H1 (cell line): Measurements from ENCODE around the gene ZFP64. TPM values are rescaled to one million over a fixed set of nuclear protein-coding genes. Genes with fewer than 3 reads are reported as not detected.

Source experiments
- CTCF ChIA-PET: fragments of 300-600 bp; sonication (Branson Sonifier 250); formaldehyde crosslinking; loops from one replicate; lab custom pipeline; 2021; ENCODE audit not compliant: partially characterized antibody; lab: Charles Lee
- POLR2A ChIA-PET: fragments of 300-600 bp; sonication (Branson Sonifier 250); formaldehyde crosslinking; loops from one replicate; lab custom pipeline; 2021; ENCODE audit warnings: inconsistent platforms; ENCODE audit not compliant: partially characterized antibody; lab: Charles Lee
- DNase-seq, 2 experiments: peaks; one replicate each; pipeline versions ENCODE4 v3.0.0 to v3.0.0-alpha.2; 2010 to 2022; ENCODE audit warnings: low spot score in 2 of 2, low read depth in 1 of 2, mixed read lengths in 1 of 2
- FAIRE-seq: peaks from 2 replicates; lab custom pipeline; 2011; peaks lifted over from hg19 to GRCh38; lab: Jason Lieb, UNC
- H2AFZ ChIP-seq: 2 replicates; pipeline ENCODE4 v1.8.1; 2012; ENCODE audit warnings: low read length, inconsistent platforms
- H2AK5ac ChIP-seq: 2 replicates; pipeline ENCODE4 v1.6.1; 2013; ENCODE audit warnings: low read depth, low read length
- H2BK120ac ChIP-seq: replicated peaks from 2 replicates; pipeline ENCODE3; 2013; ENCODE audit warnings: low read depth, low read length, inconsistent platforms
- H2BK12ac ChIP-seq: 2 replicates; pipeline ENCODE4 v1.6.1; 2013; ENCODE audit warnings: low read depth, low read length
- H2BK15ac ChIP-seq: 2 replicates; pipeline ENCODE4 v1.6.1; 2013; ENCODE audit warnings: low read length
- H2BK20ac ChIP-seq: 2 replicates; pipeline ENCODE4 v1.6.1; 2013; ENCODE audit warnings: low read length
- H2BK5ac ChIP-seq: 2 replicates; pipeline ENCODE4 v1.6.1; 2013; ENCODE audit warnings: low read depth, low read length
- H3K14ac ChIP-seq: 2 replicates; pipeline ENCODE4 v1.6.1; 2013; ENCODE audit warnings: inconsistent platforms; ENCODE audit not compliant: insufficient read length
- H3K18ac ChIP-seq: 2 replicates; pipeline ENCODE4 v1.6.1; 2013; ENCODE audit warnings: low read length; ENCODE audit errors: extremely low read depth
- H3K23ac ChIP-seq: 2 replicates; pipeline ENCODE4 v1.6.1; 2013; ENCODE audit warnings: inconsistent platforms; ENCODE audit not compliant: insufficient read length
- H3K23me2 ChIP-seq: 2 replicates; pipeline ENCODE4 v1.6.1; 2013; ENCODE audit warnings: low read depth, low read length
- H3K27ac ChIP-seq: 2 replicates; pipeline ENCODE4 v1.6.1; 2011; ENCODE audit warnings: low read depth, low read length, inconsistent platforms
- H3K27me3 ChIP-seq, 4 experiments: replicated peaks in 1 of 4; 1 replicate in 1 of 4; 2 replicates in 3 of 4; pipeline versions ENCODE4 v1.6.1 to v1.8.1; 2011 to 2013; ENCODE audit warnings: low read length in 3 of 4, mild to moderate bottlenecking in 3 of 4, inconsistent platforms in 2 of 4, mixed read lengths in 2 of 4, moderate library complexity in 1 of 4; ENCODE audit not compliant: control insufficient read depth in 3 of 4, insufficient read depth in 3 of 4; ENCODE audit errors: extremely low read depth in 1 of 4
- H3K36me3 ChIP-seq, 4 experiments: 2 replicates each; pipeline versions ENCODE4 v1.6.1 to v1.8.1; 2011 to 2013; ENCODE audit warnings: mild to moderate bottlenecking in 4 of 4, low read length in 3 of 4, moderate library complexity in 2 of 4, control low read depth in 1 of 4, inconsistent platforms in 1 of 4; ENCODE audit not compliant: insufficient read depth in 4 of 4, control insufficient read depth in 2 of 4
- H3K4ac ChIP-seq: replicated peaks from 2 replicates; pipeline ENCODE3; 2013; ENCODE audit warnings: low read length, low read depth, mixed read lengths, inconsistent platforms; ENCODE audit not compliant: insufficient read length
- H3K4me1 ChIP-seq, 4 experiments: replicated peaks in 1 of 4; 1 replicate in 1 of 4; 2 replicates in 3 of 4; pipeline versions ENCODE4 v1.6.1 to v1.8.1; 2011 to 2013; ENCODE audit warnings: low read length in 3 of 4, inconsistent platforms in 2 of 4, mixed read lengths in 1 of 4; ENCODE audit not compliant: insufficient read depth in 4 of 4, control insufficient read depth in 3 of 4
- H3K4me2 ChIP-seq, 2 experiments: 2 replicates each; pipeline versions ENCODE4 v1.6.1 to v1.8.1; 2011 to 2013; ENCODE audit warnings: low read depth in 2 of 2, low read length in 2 of 2, control low read depth in 1 of 2, inconsistent platforms in 1 of 2, mild to moderate bottlenecking in 1 of 2; ENCODE audit not compliant: insufficient read depth in 1 of 2
- H3K4me3 ChIP-seq, 4 experiments: fragments of 200-600, 300-600 bp in 1 of 4; sonication (generic), shearing (Covaris generic), sonication (Bioruptor Twin) in 1 of 4; 2 replicates each; pipeline versions ENCODE4 v1.5.1 to v1.8.1; 2011 to 2016; ENCODE audit warnings: low read length in 4 of 4, low read depth in 3 of 4, control low read depth in 2 of 4, inconsistent platforms in 2 of 4, mild to moderate bottlenecking in 2 of 4, mixed read lengths in 1 of 4, moderate library complexity in 1 of 4; ENCODE audit not compliant: insufficient read depth in 2 of 4; ENCODE audit errors: extremely low read depth in 1 of 4
- H3K56ac ChIP-seq: replicated peaks from 2 replicates; pipeline ENCODE3; 2013; ENCODE audit warnings: low read depth, mild to moderate bottlenecking, mixed read lengths, low read length, inconsistent platforms; ENCODE audit not compliant: insufficient read length
- H3K79me1 ChIP-seq: 2 replicates; pipeline ENCODE4 v1.6.1; 2013; ENCODE audit warnings: low read depth, low read length, control low read depth
- H3K79me2 ChIP-seq, 2 experiments: 2 replicates each; pipeline versions ENCODE4 v1.6.1 to v1.8.1; 2012 to 2013; ENCODE audit warnings: low read length in 2 of 2, mild to moderate bottlenecking in 2 of 2, inconsistent platforms in 1 of 2; ENCODE audit not compliant: insufficient read depth in 2 of 2, control insufficient read depth in 1 of 2
- H3K9ac ChIP-seq, 4 experiments: replicated peaks in 1 of 4; 1 replicate in 1 of 4; 2 replicates in 3 of 4; pipeline versions ENCODE4 v1.6.1 to v1.8.1; 2011 to 2013; ENCODE audit warnings: low read depth in 3 of 4, low read length in 3 of 4, control low read depth in 2 of 4, mild to moderate bottlenecking in 2 of 4, moderate library complexity in 2 of 4, inconsistent platforms in 1 of 4; ENCODE audit errors: extremely low read depth in 1 of 4
- H3K9me3 ChIP-seq, 2 experiments: 2 replicates each; pipeline versions ENCODE4 v1.6.1 to v1.8.1; 2012 to 2013; ENCODE audit warnings: mild to moderate bottlenecking in 2 of 2, moderate library complexity in 2 of 2, control low read depth in 1 of 2, inconsistent platforms in 1 of 2, low read depth in 1 of 2, low read length in 1 of 2, mixed read lengths in 1 of 2; ENCODE audit not compliant: insufficient read depth in 2 of 2
- H4K20me1 ChIP-seq, 2 experiments: replicated peaks in 1 of 2; 2 replicates each; pipeline versions ENCODE3 to v1.8.1; 2011 to 2013; ENCODE audit warnings: inconsistent platforms in 2 of 2, low read length in 2 of 2, mild to moderate bottlenecking in 1 of 2; ENCODE audit not compliant: insufficient read depth in 2 of 2, control insufficient read depth in 1 of 2
- H4K5ac ChIP-seq: 2 replicates; pipeline ENCODE4 v1.6.1; 2013; ENCODE audit warnings: low read length, low read depth, mixed read lengths, inconsistent platforms; ENCODE audit not compliant: insufficient read length
- H4K8ac ChIP-seq: 2 replicates; pipeline ENCODE4 v1.8.0; 2013; ENCODE audit warnings: mild to moderate bottlenecking, moderate library complexity, low read length, inconsistent platforms; ENCODE audit not compliant: insufficient read depth; ENCODE audit errors: extremely low read depth
- H4K91ac ChIP-seq: replicated peaks from 2 replicates; pipeline ENCODE3; 2013; ENCODE audit warnings: low read length, mixed read lengths, inconsistent platforms; ENCODE audit not compliant: insufficient read length
- CREB1 ChIP-seq: IDR thresholded peaks from 2 replicates; pipeline ENCODE4 v1.6.1; 2012; ENCODE audit warnings: inconsistent platforms
- E2F6 ChIP-seq: IDR thresholded peaks from 2 replicates; pipeline ENCODE4 v1.6.1; 2012; ENCODE audit warnings: inconsistent platforms
- EP300 ChIP-seq, 2 experiments: IDR thresholded peaks; 1 replicate in 1 of 2; 2 replicates in 1 of 2; pipeline ENCODE4 v1.6.1; 2011 to 2012; ENCODE audit warnings: low read depth in 2 of 2, low read length in 2 of 2, mild to moderate bottlenecking in 2 of 2, borderline replicate concordance in 1 of 2, inconsistent platforms in 1 of 2, moderate library complexity in 1 of 2
- FOSL1 ChIP-seq: IDR thresholded peaks from 2 replicates; pipeline ENCODE4 v1.6.1; 2011; ENCODE audit warnings: mild to moderate bottlenecking, low read depth, low read length, moderate library complexity; ENCODE audit not compliant: insufficient read depth
- KDM1A ChIP-seq: fragments of 200-600, 300-600 bp; sonication (generic); IDR thresholded peaks from 2 replicates; pipeline ENCODE4 v1.7.1; 2016; ENCODE audit warnings: mild to moderate bottlenecking, low read length, borderline replicate concordance
- NANOG ChIP-seq: IDR thresholded peaks from 2 replicates; pipeline ENCODE4 v1.6.1; 2011; ENCODE audit warnings: low read length, low read depth, mild to moderate bottlenecking, inconsistent platforms; ENCODE audit not compliant: insufficient read depth, poor library complexity, severe bottlenecking
- RBBP5 ChIP-seq: IDR thresholded peaks from 2 replicates; pipeline ENCODE4 v1.7.1; 2012; ENCODE audit warnings: low read depth, mild to moderate bottlenecking, inconsistent platforms, low read length, moderate library complexity, borderline replicate concordance
- RXRA ChIP-seq: IDR thresholded peaks from 2 replicates; pipeline ENCODE4 v1.6.1; 2011; ENCODE audit warnings: low read depth, mild to moderate bottlenecking, low read length, moderate library complexity; ENCODE audit not compliant: insufficient read depth
- SIN3A ChIP-seq, 2 experiments: IDR thresholded peaks in 1 of 2; conservative IDR thresholded peaks in 1 of 2; 2 replicates each; pipeline ENCODE4 v1.6.1; 2011 to 2012; ENCODE audit warnings: low read length in 2 of 2, improper control_type of control experiment in 1 of 2, low read depth in 1 of 2, mild to moderate bottlenecking in 1 of 2
- USF2 ChIP-seq: IDR thresholded peaks from 2 replicates; pipeline ENCODE4 v1.6.1; 2011; ENCODE audit warnings: low read length, improper control_type of control experiment
- WGBS, 2 experiments: shearing (Covaris generic) in 1 of 2; methylation state at CpG; one replicate each; pipeline versions ENCODE4 v1.1.6 to v1.1.7; 2013 to 2015; ENCODE audit warnings: low lambda C conversion rate in 2 of 2, mixed read lengths in 2 of 2, inconsistent platforms in 1 of 2, low coverage in 1 of 2, missing lambda C conversion rate in 1 of 2; ENCODE audit not compliant: insufficient replicate concordance in 2 of 2, insufficient coverage in 1 of 2, insufficient read length in 1 of 2; ENCODE audit errors: extremely low coverage in 1 of 2, missing lambda C conversion rate in 1 of 2; 5-methylcytosine and 5-hydroxymethylcytosine counted together
- polyA plus RNA-seq, 7 experiments: library from polyadenylated mRNA; depleted of rRNA in 3 of 7; stranded (reverse) in 5 of 7; unstranded in 2 of 7; fragments of >200 nt in 5 of 7; fragments of 200-250 nt in 2 of 7; gene quantifications; 1 replicate in 5 of 7; 2 replicates in 1 of 7; 4 replicates in 1 of 7; pipeline versions ENCODE4 v1.2.1 to v1.2.3, GENCODE V29; 2011 to 2013; ENCODE audit warnings: missing spikeins in 2 of 7, mixed read lengths in 2 of 7
- total RNA-seq: library from RNA; stranded (reverse); fragmentation: NEBNext Ultra II Directional; extraction: Animal tissue kit (Norgen Biotek cat#: 25700); gene quantifications from 2 replicates; pipeline ENCODE4 v1.2.1, GENCODE V29; 2021
- TF ChIP-seq, protein P1 (sequence below): IDR thresholded peaks from 2 replicates; pipeline ENCODE4 v1.6.1; 2011; ENCODE audit warnings: low read depth, mild to moderate bottlenecking, low read length; ENCODE audit not compliant: insufficient read depth

The ZFP64 gene
- total and polyA plus RNA-seq, 2 of the 8 experiments (the other 6 are each of a cell fraction or from before 2014, with no cell fraction given), result 25.3 to 43.7 TPM

- Histone ChIP-seq H2AK5ac (no peak overlapping the region), H3K23ac (no peak overlapping the region), H3K4me2 (no peak overlapping the region), H3K4ac (no peak overlapping the region), H3K79me1 (no peaks in the 10 kb centered on the region), H4K91ac (no peak overlapping the region), H3K27me3 (no peaks in the 10 kb centered on the region), H3K27ac (no peak overlapping the region), H4K8ac (no peak overlapping the region), H3K23me2 (no peaks in the 10 kb centered on the region), H3K9ac (no peak overlapping the region), H2BK12ac (no peak overlapping the region), H2BK20ac (no peak overlapping the region), H3K9me3 (peaks cover 0 to 2% of the 10 kb centered on the region in 2 experiments; a peak in 1 of 4 replicates), H2BK5ac (no peak overlapping the region), H3K18ac (no peak overlapping the region), H3K56ac (no peak overlapping the region), H3K36me3 (no peaks in the 10 kb centered on the region), H2BK120ac (no peak overlapping the region), H2BK15ac (no peak overlapping the region), H4K20me1 (no peaks in the 10 kb centered on the region), H3K79me2 (no peaks in the 10 kb centered on the region), H3K14ac (no peak overlapping the region), H4K5ac (no peak overlapping the region), H3K4me1 (no peaks in the 10 kb centered on the region), H3K4me3 (no peak overlapping the region), H2AFZ (no peak overlapping the region)
- ChIA-PET POLR2A (no interaction called here), CTCF (interaction anchor here (0.9 to 2.0 kb wide), 2 partner anchors 10 to 15 kb away, joined by 4 to 9 read pairs; no protein-coding TSS in a partner anchor)
- 94% methylated on average over 2 of the region's 2 CpGs; no CpG with 5 or more reads in 1 of the 2 experiments for WGBS, 2 experiments
- DNase-seq, result no peak
- no peak for FAIRE-seq
- TF ChIP-seq, protein P1, sequence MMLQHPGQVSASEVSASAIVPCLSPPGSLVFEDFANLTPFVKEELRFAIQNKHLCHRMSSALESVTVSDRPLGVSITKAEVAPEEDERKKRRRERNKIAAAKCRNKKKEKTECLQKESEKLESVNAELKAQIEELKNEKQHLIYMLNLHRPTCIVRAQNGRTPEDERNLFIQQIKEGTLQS, result no peak
- TF ChIP-seq SIN3A (conservative IDR thresholded peaks at IDR 0.05 in 1 of 2, IDR thresholded peaks at IDR 0.05 in 1 of 2; ENCODE audit: low read depth in 1 of 2, low read length in 2 of 2), result no peak
- no peak for TF ChIP-seq RXRA
- no peak for TF ChIP-seq CREB1
- TF ChIP-seq E2F6, result no peak
- no peak for TF ChIP-seq EP300 (IDR thresholded peaks at IDR 0.05; ENCODE audit: borderline replicate concordance in 1 of 2, low read depth in 2 of 2, low read length in 2 of 2)
- no peak for TF ChIP-seq KDM1A
- no peak for TF ChIP-seq FOSL1
- no peak for TF ChIP-seq USF2
- TF ChIP-seq RBBP5, result no peak
- no peak for TF ChIP-seq NANOG
Observed at GRCh38 chr20:52143277-52143676, 48.3 kb downstream of the ZFP64 start.
